EH (cell line): ENCODE measurements around the gene CLDN9.
A peak's percentile ranks its signal among the peaks of the same experiment; 100 is the strongest.

ENCODE experiments used
- DNase-seq: peaks from one replicate; pipeline ENCODE4 v3.0.0-alpha.2; 2015; ENCODE audit warnings: low read depth

Gene CLDN9

GRCh38 chr16:2974319-2975056 lies 38.2 kb upstream of the CLDN9 start:
- no peak for DNase-seq

- DNase-seq, result no peak
Observed at GRCh38 chr16:2975161-2975795, 37.4 kb upstream of the CLDN9 start.

GRCh38 chr16:2976201-2976600 lies 36.5 kb upstream of the CLDN9 start:
- DNase-seq, result no peak

GRCh38 chr16:2976673-2977072 lies 36.0 kb upstream of the CLDN9 start:
- no peak for DNase-seq

GRCh38 chr16:2977440-2977839 lies 35.3 kb upstream of the CLDN9 start:
- no peak for DNase-seq

GRCh38 chr16:2979669-2980226 lies 33.0 kb upstream of the CLDN9 start:
- DNase-seq, result no peak

- DNase-seq, result peak; percentile 88
Observed at GRCh38 chr16:2980227-2981176, 32.2 kb upstream of the CLDN9 start, which contains the start of gene PKMYT1. TSS of gene PKMYT1 (minus strand) at chr16:2980446. CDS start at chr16:2979657, 789 bp downstream.

GRCh38 chr16:2981177-2981898 lies 31.4 kb upstream of the CLDN9 start:
- DNase-seq, result no peak

GRCh38 chr16:2981899-2982250 lies 30.8 kb upstream of the CLDN9 start:
- DNase-seq, result no peak

- no peak for DNase-seq
Observed at GRCh38 chr16:2982402-2982801, 30.3 kb upstream of the CLDN9 start.

- peak; percentile 81 for DNase-seq
Observed at GRCh38 chr16:2983706-2984136, 29.0 kb upstream of the CLDN9 start.

GRCh38 chr16:2985462-2985861 lies 27.3 kb upstream of the CLDN9 start:
- no peak for DNase-seq

GRCh38 chr16:2985893-2986355 lies 26.8 kb upstream of the CLDN9 start:
- no peak for DNase-seq

- no peak for DNase-seq
Observed at GRCh38 chr16:2986623-2987188, 26.0 kb upstream of the CLDN9 start.

GRCh38 chr16:2987286-2987685 lies 25.4 kb upstream of the CLDN9 start:
- DNase-seq, result no peak

- DNase-seq, result no peak
Observed at GRCh38 chr16:2987833-2988232, 24.9 kb upstream of the CLDN9 start.

- no peak for DNase-seq
Observed at GRCh38 chr16:2988590-2989099, 24.1 kb upstream of the CLDN9 start.

GRCh38 chr16:2990891-2991290 lies 21.8 kb upstream of the CLDN9 start:
- no peak for DNase-seq

GRCh38 chr16:2991566-2992261 lies 21.0 kb upstream of the CLDN9 start:
- no peak for DNase-seq

- DNase-seq, result no peak
Observed at GRCh38 chr16:2992383-2993081, 20.2 kb upstream of the CLDN9 start.
